GM23338 (cell line): ENCODE data around the gene ZDHHC7. TPM values are rescaled to one million over a fixed set of nuclear protein-coding genes. Genes with fewer than 3 reads are reported as not detected.
A peak's percentile ranks its signal among the peaks of the same experiment; 100 is the strongest.

Experiments
- ATAC-seq: fragments of 200-7000 bp; cut with Tn5 transposase; 3 replicates; pipeline ENCODE4 v1.9.1; 2020
- DNase-seq: peaks from one replicate; pipeline ENCODE4 v3.0.0-alpha.2; 2015; ENCODE audit warnings: low spot score
- H2AFZ ChIP-seq: fragments of 200-600 bp; sonication (generic); 2 replicates; pipeline ENCODE4 v1.8.0; 2016; ENCODE audit warnings: antibody characterized with exemption, mild to moderate bottlenecking, moderate library complexity
- H3F3A ChIP-seq: fragments of 200-600 bp; sonication (generic); replicated peaks from 2 replicates; pipeline ENCODE4 v1.8.0; 2017; ENCODE audit warnings: antibody characterized with exemption, mixed run types, low read depth
- H3K27ac ChIP-seq: fragments of 200-600 bp; sonication (generic); 2 replicates; pipeline ENCODE4 v1.6.1; 2016; ENCODE audit warnings: low read depth
- H3K27me3 ChIP-seq: fragments of 200-600 bp; sonication (generic); 2 replicates; pipeline ENCODE4 v1.8.0; 2016; ENCODE audit warnings: mild to moderate bottlenecking, mixed run types, moderate library complexity; ENCODE audit not compliant: insufficient read depth
- H3K36me3 ChIP-seq: fragments of 200-600 bp; sonication (generic); 2 replicates; pipeline ENCODE4 v1.8.0; 2016; ENCODE audit warnings: mild to moderate bottlenecking; ENCODE audit not compliant: insufficient read depth
- H3K4me1 ChIP-seq: fragments of 200-600 bp; sonication (generic); 2 replicates; pipeline ENCODE4 v1.8.0; 2016; ENCODE audit warnings: mild to moderate bottlenecking, moderate library complexity; ENCODE audit not compliant: insufficient read depth
- H3K4me2 ChIP-seq: fragments of 200-600 bp; sonication (generic); 2 replicates; pipeline ENCODE4 v1.7.1; 2017; ENCODE audit warnings: mixed run types
- H3K4me3 ChIP-seq: fragments of 200-600 bp; sonication (generic); 2 replicates; pipeline ENCODE4 v1.6.1; 2016; ENCODE audit warnings: mixed run types
- H3K79me2 ChIP-seq: fragments of 200-600 bp; sonication (generic); replicated peaks from 2 replicates; pipeline ENCODE4 v1.8.0; 2017; ENCODE audit warnings: mild to moderate bottlenecking; ENCODE audit not compliant: insufficient read depth
- H3K9me2 ChIP-seq: fragments of 200-600 bp; sonication (generic); 2 replicates; pipeline ENCODE4 v1.8.0; 2017; ENCODE audit not compliant: insufficient read depth
- H4K20me1 ChIP-seq: fragments of 200-600 bp; sonication (generic); replicated peaks from 2 replicates; pipeline ENCODE4 v1.8.0; 2017; ENCODE audit warnings: mild to moderate bottlenecking; ENCODE audit not compliant: insufficient read depth
- H3K27ac Mint-ChIP-seq: 2 replicates; pipeline ENCODE4 v1.8.0; 2020; ENCODE audit warnings: inconsistent platforms, mild to moderate bottlenecking, moderate library complexity, mixed read lengths
- H3K27me3 Mint-ChIP-seq: 3 replicates; pipeline ENCODE4 v1.8.0; 2022; ENCODE audit warnings: low read depth, mild to moderate bottlenecking, moderate library complexity, mixed read lengths, inconsistent platforms; ENCODE audit not compliant: insufficient read depth, poor library complexity
- H3K36me3 Mint-ChIP-seq: 3 replicates; pipeline ENCODE4 v1.8.0; 2021; ENCODE audit warnings: low read depth, mild to moderate bottlenecking, inconsistent platforms, moderate library complexity, mixed read lengths
- H3K4me1 Mint-ChIP-seq: 3 replicates; pipeline ENCODE4 v1.8.0; 2020; ENCODE audit warnings: mild to moderate bottlenecking, inconsistent platforms, mixed read lengths
- H3K4me3 Mint-ChIP-seq: 3 replicates; pipeline ENCODE4 v1.8.0; 2021; ENCODE audit warnings: moderate library complexity, mild to moderate bottlenecking, inconsistent platforms, mixed read lengths
- H3K9me3 Mint-ChIP-seq: 3 replicates; pipeline ENCODE4 v1.8.0; 2020; ENCODE audit warnings: moderate library complexity, mild to moderate bottlenecking, inconsistent platforms, mixed read lengths
- CREB1 ChIP-seq: fragments of 250-450 bp; sonication (Bioruptor Pico); IDR thresholded peaks from 2 replicates; pipeline ENCODE4 v1.5.0; 2020; ENCODE audit warnings: low read depth, mild to moderate bottlenecking, moderate library complexity
- CTCF ChIP-seq, 2 experiments: fragments of 200-600 bp in 1 of 2; sonication (generic) in 1 of 2; conservative IDR thresholded peaks; 2 replicates each; pipeline versions ENCODE4 v1.5.1 to v1.6.1; 2016 to 2017; ENCODE audit warnings: antibody characterized with exemption in 2 of 2, low read depth in 2 of 2, mild to moderate bottlenecking in 2 of 2, moderate library complexity in 1 of 2
- ETS1 ChIP-seq: IDR thresholded peaks from 2 replicates; pipeline ENCODE4 v1.6.1; 2016; ENCODE audit warnings: antibody characterized with exemption
- EZH2 ChIP-seq: fragments of 200-600 bp; sonication (generic); IDR thresholded peaks from one replicate; pipeline ENCODE4 v1.8.0; 2017; ENCODE audit warnings: antibody characterized with exemption, mild to moderate bottlenecking, low read depth; ENCODE audit not compliant: unreplicated experiment
- EZH2phosphoT487 ChIP-seq: fragments of 200-600 bp; sonication (generic); IDR thresholded peaks from one replicate; pipeline ENCODE4 v1.8.1; 2018; ENCODE audit warnings: antibody characterized with exemption; ENCODE audit not compliant: unreplicated experiment
- JUNB ChIP-seq: IDR thresholded peaks from one replicate; pipeline ENCODE4 v1.6.1; 2016; ENCODE audit warnings: antibody characterized with exemption; ENCODE audit not compliant: unreplicated experiment
- NANOG ChIP-seq: IDR thresholded peaks from 2 replicates; pipeline ENCODE4 v1.6.1; 2016; ENCODE audit warnings: antibody characterized with exemption, borderline replicate concordance
- REST ChIP-seq: IDR thresholded peaks from one replicate; pipeline ENCODE4 v1.6.1; 2018; ENCODE audit warnings: antibody characterized with exemption; ENCODE audit not compliant: unreplicated experiment
- ZNF114 ChIP-seq: fragments of 250-450 bp; sonication (Bioruptor Pico); IDR thresholded peaks from 2 replicates; pipeline ENCODE4 v1.5.0; 2020; ENCODE audit warnings: mild to moderate bottlenecking, moderate library complexity
- ZNF331 ChIP-seq: fragments of 250-450 bp; sonication (Bioruptor Pico); IDR thresholded peaks from 2 replicates; pipeline ENCODE4 v1.5.0; 2020; ENCODE audit warnings: low read depth, mild to moderate bottlenecking, moderate library complexity
- polyA plus RNA-seq: library from polyadenylated mRNA; unstranded; fragments of >200 nt; fragmentation: Nextera tagmentation; extraction: Ambion mirVana; gene quantifications from 2 replicates; pipeline ENCODE4 v1.2.1, GENCODE V29; 2016
- total RNA-seq: library from RNA; depleted of rRNA; stranded (reverse); fragments of >200 nt; shearing (Covaris generic); gene quantifications from 2 replicates; pipeline ENCODE4 v1.2.3, GENCODE V29; 2014

The ZDHHC7 gene
- total and polyA plus RNA-seq, 2 experiments from 2014 or later, result 13.1 to 46.1 TPM

- H3K4me3 ChIP-seq, result no peak overlapping the region
- H3K9me3 Mint-ChIP-seq, result peaks cover 4% of the 10 kb centered on the region; the same call in 1 of the 3 replicates
- no peaks in the 10 kb centered on the region for H3K36me3 ChIP-seq
- H4K20me1 ChIP-seq, result no peaks in the 10 kb centered on the region
- DNase-seq (no peak), ATAC-seq (no peak)
- H3K4me1 ChIP-seq, result no peaks in the 10 kb centered on the region
- no peaks in the 10 kb centered on the region for H3K27me3 ChIP-seq
- no peak overlapping the region for H2AFZ ChIP-seq
- H3K27ac ChIP-seq, result no peak overlapping the region
- no peak overlapping the region for H3K4me3 Mint-ChIP-seq
- no peaks in the 10 kb centered on the region for H3K79me2 ChIP-seq
- H3K27ac Mint-ChIP-seq, result no peak overlapping the region
- no peaks in the 10 kb centered on the region for H3K36me3 Mint-ChIP-seq
- H3F3A ChIP-seq, result no peaks in the 10 kb centered on the region
- TF ChIP-seq REST, result no peak
- no peak for TF ChIP-seq CREB1 (CRISPR knock-in tag)
- TF ChIP-seq ZNF331 (CRISPR knock-in tag), result no peak
- TF ChIP-seq CTCF (conservative IDR thresholded peaks at IDR 0.05; ENCODE audit: low read depth in 2 of 2), result no peak
- no peak for TF ChIP-seq ZNF114 (CRISPR knock-in tag)
- TF ChIP-seq EZH2, result no peak
- TF ChIP-seq EZH2phosphoT487, result no peak
- TF ChIP-seq NANOG, result no peak
- no peak overlapping the region for H3K4me2 ChIP-seq
- H3K9me2 ChIP-seq, result no peaks in the 10 kb centered on the region
- H3K4me1 Mint-ChIP-seq, result 0 out of 3 replicates have a peak, but pooled peaks cover 3% of the 10 kb centered on the region
- H3K27me3 Mint-ChIP-seq, result peaks cover 20% of the 10 kb centered on the region
Measured at GRCh38 chr16:84942786-84943185, 68.5 kb downstream of the ZDHHC7 start.

GRCh38 chr16:84941921-84942320 lies 69.4 kb downstream of the ZDHHC7 start:
- peaks cover 19% of the 10 kb centered on the region for H3K27me3 Mint-ChIP-seq
- H3K4me3 Mint-ChIP-seq, result no peak overlapping the region
- Histone ChIP-seq H3F3A (no peaks in the 10 kb centered on the region), H3K4me2 (no peak overlapping the region), H3K36me3 (no peaks in the 10 kb centered on the region), H3K27ac (no peak overlapping the region), H3K27me3 (no peaks in the 10 kb centered on the region), H3K79me2 (no peaks in the 10 kb centered on the region), H2AFZ (peak overlapping the region; percentile 69), H3K4me1 (no peaks in the 10 kb centered on the region), H4K20me1 (no peaks in the 10 kb centered on the region), H3K4me3 (no peak overlapping the region), H3K9me2 (no peaks in the 10 kb centered on the region)
- H3K27ac Mint-ChIP-seq, result no peak overlapping the region; the same call in 1 of the 2 replicates
- TF ChIP-seq NANOG (no peak), CTCF (conservative IDR thresholded peaks at IDR 0.05; ENCODE audit: low read depth in 2 of 2) (no peak), ZNF114 (CRISPR knock-in tag) (no peak), ZNF331 (CRISPR knock-in tag) (no peak), ETS1 (no peak), JUNB (no peak)
- no peaks in the 10 kb centered on the region for H3K36me3 Mint-ChIP-seq
- peaks cover 4% of the 10 kb centered on the region; the same call in 1 of the 3 replicates for H3K9me3 Mint-ChIP-seq
- no peak for ATAC-seq
- 0 out of 3 replicates have a peak, but pooled peaks cover 3% of the 10 kb centered on the region for H3K4me1 Mint-ChIP-seq
- no peak for DNase-seq
